Stimulated activated CD8-positive, alpha-beta memory T cell treated with anti-CD3 and anti-CD28 coated beads, Interleukin-7, amount 100 ng/mL, for 1 hour (primary cell): ENCODE measurements around the gene GRIK1.
"Not testable (repeated sequence)": the region's sequence is repeated elsewhere in the genome, so short reads cannot be mapped to it uniquely, and the experiment has no call there.

ENCODE experiments used
- DNase-seq, 2 donors: peaks; one replicate each; pipeline ENCODE4 v3.0.0-alpha.2; 2020; ENCODE audit warnings: low read depth in 2 of 2

The GRIK1 gene

DNA sequence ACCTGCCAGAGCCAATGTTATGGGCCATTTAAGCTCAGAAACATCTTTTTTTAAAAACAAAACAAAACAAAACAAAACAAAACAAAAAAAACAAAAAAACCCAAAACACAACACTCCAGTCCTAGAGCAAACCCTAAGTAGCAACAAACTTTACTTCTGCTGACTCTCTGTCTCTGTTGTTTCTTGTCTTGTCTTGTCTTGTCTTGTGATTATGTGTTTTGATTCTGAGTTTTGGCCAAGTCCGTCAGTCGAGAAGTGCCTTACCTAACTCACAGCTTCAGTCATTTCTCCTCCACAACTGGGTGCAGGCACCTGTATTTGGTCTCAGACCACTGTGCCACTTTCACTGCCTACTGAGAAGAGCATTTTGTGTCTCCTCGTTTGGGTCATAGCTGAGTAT lies 333.2 kb downstream of the GRIK1 start:
- no peak for DNase-seq

DNA sequence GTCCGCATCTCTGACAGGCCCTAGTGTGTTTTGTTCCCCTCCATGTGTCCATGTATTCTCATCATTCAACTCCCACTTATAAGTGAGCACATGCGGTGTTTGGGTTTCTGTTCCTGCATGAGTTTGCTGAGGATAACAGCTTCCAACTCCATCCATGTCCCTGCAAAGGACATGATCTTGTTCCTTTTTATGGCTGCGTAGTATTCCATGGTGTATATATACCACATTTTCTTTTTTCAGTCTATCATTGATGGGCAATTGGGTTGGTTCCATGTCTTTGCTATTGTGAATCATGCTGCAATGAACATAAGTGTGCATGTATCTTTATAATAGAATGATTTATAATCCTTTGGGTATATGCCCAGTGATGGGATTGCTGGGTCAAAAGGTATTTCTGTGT lies 334.6 kb downstream of the GRIK1 start:
- not testable (repeated sequence) for DNase-seq

DNA sequence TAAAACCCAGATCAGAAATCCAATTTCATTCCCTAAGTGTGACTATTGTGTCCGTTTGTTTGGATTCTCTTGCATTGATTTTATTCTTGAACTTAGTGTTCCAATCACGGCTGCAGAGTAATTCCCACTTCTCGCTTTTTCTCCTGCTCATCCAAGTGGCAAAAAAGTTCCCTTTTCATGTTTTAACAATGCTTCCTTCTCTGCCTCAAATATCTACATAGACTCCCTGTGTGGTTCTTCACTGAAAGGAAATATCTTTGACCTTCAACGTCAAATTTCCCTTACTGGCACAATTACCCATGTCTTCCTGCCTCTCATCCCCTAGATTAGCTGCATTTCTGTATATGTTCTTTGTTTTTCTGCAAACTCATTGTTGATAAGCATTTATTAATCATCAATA lies 335.7 kb downstream of the GRIK1 start:
- no peak for DNase-seq

DNA sequence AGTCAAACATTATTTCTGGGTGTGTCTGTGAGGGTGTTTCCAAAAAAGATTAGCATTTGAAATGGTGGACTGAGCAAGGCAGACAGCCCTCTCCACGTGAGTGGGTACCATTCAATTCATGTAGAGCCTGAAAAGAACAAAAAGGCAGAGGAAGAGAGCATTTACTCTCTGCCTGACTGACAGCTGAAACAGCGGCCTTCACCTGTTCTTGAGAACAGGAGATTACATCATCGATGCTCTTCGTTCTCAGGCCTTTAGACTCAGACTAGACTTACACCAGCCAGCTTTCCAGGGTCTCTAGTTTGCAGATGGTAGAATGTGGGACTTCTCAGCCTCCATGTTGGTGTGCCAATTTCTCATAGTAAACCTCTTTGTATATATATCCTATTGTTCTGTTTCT lies 338.7 kb downstream of the GRIK1 start:
- no peak for DNase-seq

DNA sequence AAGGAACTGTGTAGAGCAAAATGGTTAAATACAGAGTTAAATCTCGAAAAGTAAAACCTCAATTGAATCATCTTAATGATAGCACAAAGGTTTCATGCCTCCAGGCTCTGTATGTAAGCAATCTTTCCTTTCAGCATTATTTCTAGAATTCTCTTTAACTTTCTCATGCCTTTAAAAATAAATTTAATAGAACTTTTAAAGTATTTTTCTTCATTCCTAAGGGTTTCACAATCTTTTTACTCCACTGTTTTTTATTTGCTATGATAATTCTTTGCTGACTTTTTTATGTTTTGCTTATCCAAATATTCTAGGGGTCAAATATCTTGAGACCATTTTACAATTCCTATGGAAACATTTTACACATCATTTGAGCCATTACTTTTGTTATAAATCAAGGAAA lies 353.1 kb downstream of the GRIK1 start:
- DNase-seq: no peak

DNA sequence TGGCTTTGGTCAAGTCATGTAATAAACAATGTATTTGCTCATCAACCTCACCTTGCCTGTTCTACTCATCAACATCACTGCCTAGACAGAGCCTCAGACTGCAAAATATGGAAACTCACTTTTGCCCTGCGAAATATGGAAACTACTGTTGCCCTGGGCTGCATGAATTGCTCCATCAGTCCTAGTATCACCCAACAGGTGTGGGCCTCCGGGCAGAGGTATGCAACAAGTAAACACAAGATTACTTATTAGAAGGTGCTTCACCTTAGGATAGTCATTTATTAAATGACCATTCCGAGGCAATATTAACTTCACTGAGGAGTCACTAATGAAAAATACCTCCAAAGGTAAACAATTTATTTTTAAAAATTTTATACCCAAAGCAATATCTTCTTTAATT lies 354.3 kb downstream of the GRIK1 start:
- no peak for DNase-seq

DNA sequence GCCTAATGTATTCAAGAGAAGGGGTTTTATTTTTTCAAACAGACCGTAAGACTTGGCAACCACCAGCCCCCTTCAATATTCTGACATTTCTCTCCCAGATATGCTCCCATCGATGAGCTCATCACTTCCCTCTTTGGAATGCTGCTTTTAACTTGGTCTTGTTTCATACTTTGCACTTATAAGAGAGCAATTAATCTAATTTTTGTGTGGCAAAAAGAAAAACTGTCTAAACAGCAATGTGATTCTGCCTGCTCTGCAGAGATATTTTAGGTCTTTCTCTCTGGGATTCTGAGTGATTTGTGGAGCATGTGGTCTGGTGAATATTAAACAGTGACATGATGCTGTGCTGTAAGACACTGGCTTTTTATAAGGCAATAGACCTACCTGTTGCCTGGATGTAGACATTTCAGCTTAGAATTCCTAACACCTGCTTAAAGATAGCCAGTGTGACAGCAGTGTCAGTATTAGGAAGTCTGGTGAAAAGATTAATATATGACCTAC lies 356.3 kb downstream of the GRIK1 start:
- DNase-seq: no peak

DNA sequence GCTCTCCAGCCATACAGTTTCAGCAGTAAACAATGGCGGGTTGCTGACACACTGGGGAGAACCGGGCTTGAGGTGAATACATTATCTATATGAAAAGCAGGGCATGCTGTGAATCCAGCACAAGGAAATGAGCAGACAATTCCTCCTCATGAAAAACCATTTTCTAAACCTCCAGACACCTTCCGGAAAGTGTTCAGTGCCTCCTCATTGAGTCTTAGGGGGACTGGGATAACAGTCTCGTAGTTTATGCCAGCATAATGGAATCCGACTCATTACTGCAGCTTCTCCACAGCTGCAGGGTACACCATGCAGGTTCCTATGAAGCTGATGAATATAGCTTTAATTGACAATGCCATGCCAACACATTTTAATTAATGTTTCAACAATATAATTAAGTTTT lies 356.9 kb downstream of the GRIK1 start:
- DNase-seq: no peak

DNA sequence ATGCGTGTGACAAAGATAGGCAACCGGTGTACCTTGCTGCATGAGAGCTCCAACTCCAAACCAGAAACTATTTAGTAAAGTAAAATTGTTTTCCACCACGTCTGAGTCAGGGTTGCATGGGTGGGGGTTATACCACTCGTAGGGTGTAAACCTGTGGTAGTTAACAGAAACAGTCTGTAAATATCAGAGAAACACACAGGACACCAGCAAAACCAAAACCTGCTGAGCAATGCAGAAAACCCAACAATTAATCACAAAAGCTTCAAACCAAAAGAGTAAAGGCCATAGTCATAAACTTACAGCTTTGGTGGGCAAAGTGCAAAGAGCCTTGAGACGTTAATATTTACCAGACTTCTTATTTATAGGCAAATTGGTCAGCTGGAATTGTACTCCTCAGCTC lies 358.4 kb downstream of the GRIK1 start:
- DNase-seq: no peak

DNA sequence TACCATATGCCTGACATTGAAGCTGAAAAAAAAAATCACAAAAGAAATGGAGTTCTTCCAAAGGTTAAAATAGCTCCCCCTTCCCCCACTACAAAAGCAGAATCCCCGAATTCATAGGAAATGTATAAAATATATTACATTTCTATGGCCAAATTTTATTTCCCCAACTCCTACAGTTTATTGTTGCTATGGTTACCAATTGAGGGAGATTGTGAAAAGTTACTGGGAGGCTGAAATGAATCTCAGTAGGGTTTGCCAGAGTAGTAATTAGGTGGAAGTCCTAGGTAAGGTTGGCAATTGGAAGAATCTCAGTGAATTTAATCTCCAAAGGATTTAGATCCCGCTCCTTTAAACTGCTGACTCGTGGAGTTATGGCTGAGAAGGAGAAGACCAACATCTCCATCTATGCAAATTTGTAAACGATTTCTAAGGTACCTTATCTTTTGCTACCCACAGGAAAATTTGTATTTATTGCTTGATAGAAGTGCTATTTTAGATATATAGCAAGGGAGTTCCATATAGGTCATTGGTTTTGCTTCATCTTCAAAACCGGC lies 359.0 kb downstream of the GRIK1 start:
- no peak for DNase-seq

DNA sequence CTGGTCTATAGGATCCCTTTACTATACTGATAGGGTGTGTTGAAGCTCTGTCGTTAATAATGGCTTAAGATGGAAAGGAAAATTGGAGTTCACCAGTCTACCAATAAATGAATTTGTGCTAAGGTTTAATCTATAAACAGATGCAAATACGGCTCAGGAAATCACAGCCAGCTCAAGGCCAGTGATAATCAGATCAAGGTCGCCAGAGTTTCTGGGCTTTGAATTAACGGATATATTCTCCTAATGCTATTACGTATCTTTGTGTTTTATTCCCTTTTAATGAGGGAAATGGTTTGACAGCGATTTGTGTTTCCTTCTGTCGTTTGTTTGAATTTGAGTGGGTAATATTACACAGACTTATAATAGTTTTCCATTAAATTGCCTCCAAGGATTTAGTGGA lies 361.5 kb downstream of the GRIK1 start:
- no peak for DNase-seq

DNA sequence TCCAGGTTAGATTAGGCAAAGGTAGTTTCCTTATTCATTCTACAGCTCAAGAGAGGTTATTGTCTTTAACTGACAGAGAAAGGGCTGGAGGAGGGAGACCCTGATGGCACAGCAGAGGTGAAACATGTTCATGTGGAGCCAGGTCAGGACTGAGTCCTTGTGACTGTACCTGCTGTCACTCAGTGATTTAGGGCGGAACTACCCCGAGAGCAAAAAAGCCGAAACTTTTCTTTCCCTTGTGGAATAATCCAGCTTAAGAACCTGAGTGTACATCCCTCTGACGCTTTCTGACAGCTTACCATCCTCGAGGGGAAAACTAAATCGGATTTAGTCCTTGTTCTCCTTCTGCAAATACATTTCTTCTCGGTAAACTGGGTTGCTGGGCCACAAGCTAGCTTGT lies 367.8 kb downstream of the GRIK1 start:
- DNase-seq: no peak

DNA sequence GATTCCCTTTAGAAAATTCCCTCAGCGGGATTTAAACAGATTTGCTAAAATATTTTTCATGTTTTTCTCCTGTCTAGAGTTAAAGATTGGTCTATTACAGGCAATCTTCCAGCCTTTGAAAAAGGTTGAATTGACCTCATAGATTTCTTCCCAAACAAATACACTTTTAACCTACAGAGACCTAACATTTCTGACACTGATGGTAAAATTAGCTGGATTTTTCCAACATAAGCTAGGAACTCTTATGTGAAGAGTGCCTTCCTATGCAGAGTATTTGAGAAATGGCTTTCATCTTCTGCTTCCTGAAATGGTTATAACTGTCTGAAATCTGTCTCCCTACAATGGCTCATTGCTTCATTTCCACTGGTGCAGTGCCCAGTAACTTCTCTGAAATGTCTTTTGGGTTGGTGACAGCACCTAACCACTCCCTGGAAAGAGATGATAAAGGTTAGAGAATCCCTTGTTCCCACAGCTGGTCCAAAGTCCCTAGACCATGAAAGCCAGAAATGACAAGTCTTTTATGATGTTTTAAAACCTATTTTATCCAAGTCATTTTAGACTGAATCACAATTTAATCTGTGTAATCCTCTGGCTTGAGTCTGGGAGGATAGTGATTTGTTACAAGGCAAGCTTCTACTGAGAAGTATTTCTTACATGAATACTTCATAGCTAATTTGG lies 371.6 kb downstream of the GRIK1 start:
- DNase-seq: no peak

DNA sequence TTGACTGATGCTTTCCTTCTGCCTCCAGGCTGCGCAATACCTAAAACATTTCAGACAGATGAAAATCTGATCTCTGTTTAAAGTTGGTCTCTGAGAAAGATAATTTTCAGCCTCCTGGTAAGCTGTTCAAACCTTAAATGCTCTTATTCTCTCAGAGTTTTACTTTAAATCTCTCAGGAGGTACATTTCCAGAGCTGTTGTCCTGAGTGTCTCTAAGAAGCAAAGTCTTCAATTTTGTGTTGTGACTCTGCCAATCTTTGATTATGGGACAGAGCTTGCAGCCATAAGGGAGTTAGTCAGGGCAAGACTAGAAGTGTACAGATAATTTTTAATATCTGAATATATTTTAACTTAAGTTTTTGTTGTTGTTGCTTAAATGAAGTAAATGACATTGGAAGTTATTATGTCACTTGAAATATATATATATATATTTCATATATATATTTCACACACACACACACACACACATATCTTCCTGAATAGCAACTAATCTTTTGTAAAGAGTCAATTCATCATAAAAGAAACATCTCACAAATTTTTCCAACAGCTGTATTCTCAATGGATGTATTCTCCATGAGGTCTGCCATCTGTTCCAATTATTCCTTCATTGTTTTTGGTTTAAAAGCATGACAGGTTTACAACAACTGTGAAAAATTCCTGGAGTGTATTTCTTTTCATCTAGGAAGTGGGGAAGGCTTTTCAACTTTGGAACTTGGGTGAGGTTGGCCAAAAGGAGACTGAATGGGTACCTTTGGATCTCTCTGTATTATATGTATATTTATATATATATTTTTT lies 381.7 kb downstream of the GRIK1 start:
- no peak for DNase-seq

DNA sequence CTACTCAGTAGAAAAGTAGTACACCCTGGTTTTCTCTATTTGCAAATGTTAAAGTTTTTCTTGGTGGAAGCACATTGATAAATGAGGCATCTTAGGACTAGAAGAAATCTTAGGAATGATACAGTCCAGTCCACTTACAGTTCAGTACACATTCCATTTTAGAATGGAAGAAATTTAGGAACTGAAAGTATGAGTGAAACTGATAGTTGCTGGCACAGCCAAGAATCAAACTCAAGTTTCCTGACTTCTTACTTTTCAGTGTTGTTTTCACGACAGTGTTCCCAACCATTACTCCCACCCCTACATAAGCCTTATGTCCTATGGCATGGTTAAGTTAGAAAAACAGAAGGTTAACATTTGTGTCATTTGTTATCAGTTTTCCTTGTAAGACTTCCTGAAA lies 382.6 kb downstream of the GRIK1 start:
- DNase-seq: no peak

DNA sequence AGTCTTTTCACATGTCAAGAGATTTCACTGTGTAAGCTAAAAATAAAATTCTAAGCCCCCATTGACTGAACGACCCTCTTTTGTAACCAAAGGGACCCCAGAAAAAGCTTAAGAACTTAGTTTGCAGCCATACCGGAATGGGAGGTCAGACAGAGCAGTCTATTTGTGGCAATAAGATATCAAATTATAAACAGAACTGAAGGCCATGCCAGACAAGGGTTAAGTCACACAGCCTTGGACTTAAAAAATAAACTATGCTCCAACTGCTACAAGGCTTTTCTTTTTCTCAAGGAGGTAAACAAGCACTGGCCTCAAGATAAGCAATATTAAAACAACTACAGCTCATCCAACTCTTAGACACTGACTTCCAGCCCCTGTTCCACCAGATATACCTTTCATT lies 384.2 kb downstream of the GRIK1 start:
- DNase-seq: no peak

DNA sequence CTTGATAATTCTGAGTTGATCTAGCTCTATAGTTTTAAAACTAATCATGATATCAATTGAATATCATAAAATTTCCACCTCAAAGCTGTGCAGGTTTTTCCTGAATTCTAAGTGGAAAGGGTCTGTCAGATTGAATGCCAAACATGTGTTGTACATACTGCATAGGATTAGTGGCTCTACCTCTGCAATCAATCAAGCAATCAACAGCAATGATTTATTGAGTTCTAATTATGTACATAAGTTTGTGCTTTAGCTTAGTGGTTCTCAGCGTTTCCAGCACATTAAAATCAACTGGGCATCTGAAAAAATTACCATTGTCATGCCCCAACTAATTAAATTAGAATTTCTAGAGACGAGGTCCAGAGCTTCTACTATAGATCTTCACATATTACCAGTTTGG lies 389.6 kb downstream of the GRIK1 start:
- DNase-seq: no peak

DNA sequence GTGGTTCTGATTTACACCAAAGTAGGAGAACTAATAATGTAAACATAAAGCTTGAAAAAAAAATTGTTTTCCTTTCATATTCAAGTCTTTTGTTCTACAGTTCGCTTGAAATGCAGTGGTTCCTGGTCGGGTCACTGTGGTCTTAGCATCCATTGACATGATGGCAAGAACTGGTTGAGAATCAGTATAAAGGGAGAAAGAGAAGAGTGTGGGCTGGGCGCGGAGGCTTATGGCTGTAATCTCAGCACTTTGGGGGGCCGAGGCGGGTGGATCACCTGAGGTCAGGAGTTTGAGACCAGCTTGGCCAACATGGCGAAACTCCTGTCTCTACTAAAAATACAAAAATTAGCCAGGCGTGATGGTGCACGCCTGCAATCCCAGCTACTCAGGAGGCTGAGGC lies 390.2 kb downstream of the GRIK1 start:
- DNase-seq: no peak

DNA sequence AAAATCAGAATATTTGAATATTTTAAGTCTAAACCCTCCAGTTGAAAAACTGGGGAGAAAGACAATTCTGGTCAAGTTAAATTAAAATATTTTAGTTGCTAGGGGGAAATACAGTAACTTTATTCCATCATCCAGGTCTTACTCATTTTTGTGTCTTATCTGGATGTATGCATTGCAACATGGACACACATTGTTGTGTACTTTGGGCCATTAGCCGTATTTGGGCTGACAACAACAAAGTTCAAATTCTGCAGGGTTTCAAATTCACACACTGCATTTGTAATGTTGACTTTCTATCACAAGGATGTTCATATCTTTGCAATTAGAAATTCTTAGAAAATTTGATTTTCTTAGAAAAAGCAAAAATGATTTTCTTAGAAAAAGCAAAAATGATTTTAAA lies 391.8 kb downstream of the GRIK1 start:
- DNase-seq: no peak

DNA sequence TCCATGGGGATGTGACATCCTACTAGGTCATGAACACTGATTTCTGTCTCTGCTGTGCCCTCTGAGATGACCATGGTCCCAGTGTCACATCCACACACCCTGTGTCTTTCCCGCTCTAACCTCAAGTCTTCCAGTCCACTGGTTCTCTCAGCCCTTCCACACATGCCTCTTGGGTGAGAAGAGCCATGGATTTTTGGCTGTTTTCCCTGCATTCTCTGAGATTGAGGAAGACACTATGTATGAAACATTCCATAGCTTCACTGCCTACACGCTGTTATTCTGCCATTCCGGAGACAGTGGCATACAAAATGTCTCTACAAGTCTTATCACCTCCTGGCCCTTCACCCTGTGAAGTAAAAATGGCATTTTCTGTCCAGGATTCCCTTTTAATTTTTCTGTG lies 393.7 kb downstream of the GRIK1 start:
- DNase-seq: no peak

DNA sequence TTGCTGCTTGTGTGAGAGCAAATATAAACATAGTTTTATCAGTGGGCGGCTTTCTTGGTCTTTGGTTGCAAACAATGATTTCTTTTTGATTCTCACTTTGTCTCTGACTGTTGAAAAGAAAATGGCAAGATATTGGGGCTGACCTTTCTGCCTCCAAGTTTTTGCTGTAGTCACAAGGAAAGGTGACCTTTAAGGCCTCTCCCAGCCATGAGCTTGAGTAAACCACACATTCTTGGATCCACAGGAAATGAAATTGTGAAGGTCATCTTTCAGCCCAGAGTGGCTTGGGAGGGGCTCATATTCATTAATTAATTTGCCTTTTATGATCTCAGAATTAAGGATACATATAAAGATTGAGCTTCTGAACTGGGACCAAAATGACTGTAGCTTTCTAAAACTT lies 399.5 kb downstream of the GRIK1 start:
- DNase-seq: no peak

DNA sequence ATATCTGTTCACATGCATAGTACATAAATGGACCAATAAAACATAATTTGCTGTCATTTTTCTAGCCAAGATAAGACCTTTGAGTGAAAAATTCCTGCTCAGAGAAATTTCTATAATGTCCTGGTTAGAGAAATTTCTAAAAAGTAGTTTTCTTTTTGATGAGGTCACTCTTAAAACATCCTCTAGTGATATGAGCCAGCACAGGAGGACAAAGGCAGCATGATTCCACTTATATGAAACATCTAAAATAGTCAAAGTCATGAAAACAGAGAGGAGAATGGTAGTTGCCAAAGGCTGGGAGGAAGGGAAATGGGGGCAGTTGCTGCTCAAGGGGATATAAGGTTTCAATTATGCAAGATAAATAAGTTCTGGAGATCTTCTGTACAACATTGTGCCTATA lies 401.7 kb downstream of the GRIK1 start:
- DNase-seq: no peak

DNA sequence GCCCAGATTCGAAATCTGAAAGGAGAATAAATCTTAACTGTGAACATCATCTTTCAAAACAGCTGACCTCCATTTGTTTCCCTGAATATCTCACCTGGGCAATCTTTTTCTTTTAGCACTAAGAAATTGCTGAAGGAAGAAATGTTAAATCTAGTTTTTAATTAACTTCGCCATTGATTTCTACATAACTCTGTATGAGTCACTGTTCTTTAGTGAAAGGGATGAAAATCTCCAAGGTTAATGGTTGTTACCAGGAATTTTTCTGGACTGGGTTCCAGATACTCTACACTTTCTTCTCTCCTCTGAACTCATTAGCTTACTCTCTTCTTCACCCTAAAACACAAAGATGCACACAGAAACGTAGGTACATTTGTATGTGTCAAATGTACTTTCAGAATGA lies 405.3 kb downstream of the GRIK1 start:
- DNase-seq: no peak
